RWPE2 (cell line): ENCODE results near the gene NUDCD3.

Experiments
- ATAC-seq: fragments of 200-7000 bp; cut with Tn5 transposase; 3 replicates; pipeline ENCODE4 v1.9.1; 2021; ENCODE audit warnings: low read depth
- DNase-seq: peaks from one replicate; pipeline ENCODE4 v3.0.0-alpha.2; 2020; ENCODE audit warnings: low spot score
- H3K27ac ChIP-seq: fragments of 450-650 bp; 2 replicates; pipeline ENCODE4 v1.5.1; 2017; ENCODE audit warnings: mild to moderate bottlenecking; ENCODE audit not compliant: poor library complexity, severe bottlenecking
- H3K27me3 ChIP-seq: fragments of 250-450 bp; sonication (Bioruptor Pico); 2 replicates; pipeline ENCODE4 v1.5.1; 2021; ENCODE audit warnings: mild to moderate bottlenecking, moderate library complexity; ENCODE audit not compliant: insufficient read depth, poor library complexity, severe bottlenecking
- H3K36me3 ChIP-seq: fragments of 250-450 bp; sonication (Bioruptor Pico); 2 replicates; pipeline ENCODE4 v1.5.1; 2020; ENCODE audit warnings: low read depth, mild to moderate bottlenecking, moderate library complexity
- H3K4me1 ChIP-seq: fragments of 250-450 bp; sonication (Bioruptor Pico); 2 replicates; pipeline ENCODE4 v1.5.1; 2021; ENCODE audit warnings: mild to moderate bottlenecking, moderate library complexity; ENCODE audit not compliant: insufficient read depth, poor library complexity, severe bottlenecking
- H3K4me3 ChIP-seq: fragments of 250-450 bp; sonication (Bioruptor Pico); 2 replicates; pipeline ENCODE4 v1.5.1; 2021; ENCODE audit warnings: mild to moderate bottlenecking, moderate library complexity; ENCODE audit not compliant: severe bottlenecking
- H3K9me3 ChIP-seq: fragments of 250-450 bp; sonication (Bioruptor Pico); 2 replicates; pipeline ENCODE4 v1.5.1; 2021; ENCODE audit warnings: mild to moderate bottlenecking, moderate library complexity; ENCODE audit not compliant: severe bottlenecking
- CTCF ChIP-seq: fragments of 450-650 bp; IDR thresholded peaks from one replicate; pipeline ENCODE4 v1.5.1; 2017; ENCODE audit warnings: mild to moderate bottlenecking, moderate library complexity; ENCODE audit not compliant: poor library complexity, severe bottlenecking

NUDCD3 gene

GRCh38 chr7:44448922-44449583 is 41.4 kb downstream of the NUDCD3 start:
- peaks cover 50% of the 10 kb centered on the region for H3K36me3 ChIP-seq
- no peak for TF ChIP-seq CTCF
- H3K4me1 ChIP-seq = no peaks in the 10 kb centered on the region
- no peak overlapping the region for H3K27ac ChIP-seq
- no peaks in the 10 kb centered on the region for H3K9me3 ChIP-seq
- no peak for ATAC-seq
- H3K27me3 ChIP-seq = no peaks in the 10 kb centered on the region
- no peak for DNase-seq
- H3K4me3 ChIP-seq = no peak overlapping the region

GRCh38 chr7:44447874-44448425 is 42.5 kb downstream of the NUDCD3 start:
- Histone ChIP-seq H3K4me3 (no peak overlapping the region), H3K36me3 (peaks cover 45% of the 10 kb centered on the region), H3K4me1 (no peaks in the 10 kb centered on the region), H3K9me3 (no peaks in the 10 kb centered on the region), H3K27me3 (no peaks in the 10 kb centered on the region), H3K27ac (no peak overlapping the region)
- DNase-seq (no peak), ATAC-seq (no peak)
- no peak for TF ChIP-seq CTCF

GRCh38 chr7:44445986-44446671 is 44.3 kb downstream of the NUDCD3 start:
- Histone ChIP-seq H3K27ac (no peak overlapping the region), H3K27me3 (no peaks in the 10 kb centered on the region), H3K9me3 (no peaks in the 10 kb centered on the region), H3K4me1 (no peaks in the 10 kb centered on the region), H3K36me3 (peaks cover 31% of the 10 kb centered on the region), H3K4me3 (no peak overlapping the region)
- ATAC-seq (no peak), DNase-seq (no peak)
- TF ChIP-seq CTCF = no peak

GRCh38 chr7:44441079-44441478 is 49.4 kb downstream of the NUDCD3 start:
- DNase-seq (no peak), ATAC-seq (no peak)
- Histone ChIP-seq H3K9me3 (no peaks in the 10 kb centered on the region), H3K36me3 (peaks cover 14% of the 10 kb centered on the region), H3K4me1 (no peaks in the 10 kb centered on the region), H3K27me3 (no peaks in the 10 kb centered on the region), H3K4me3 (no peak overlapping the region), H3K27ac (no peak overlapping the region)
- TF ChIP-seq CTCF = no peak
